ENCODE data around the gene ZNF511. TPM values are rescaled to one million over a fixed set of nuclear protein-coding genes. Genes with fewer than 3 reads are reported as not detected.
A peak's percentile ranks its signal among the peaks of the same experiment; 100 is the strongest.
"Not testable (repeated sequence)": the region's sequence is repeated elsewhere in the genome, so short reads cannot be mapped to it uniquely, and the experiment has no call there.

The ZNF511 gene, protein sequence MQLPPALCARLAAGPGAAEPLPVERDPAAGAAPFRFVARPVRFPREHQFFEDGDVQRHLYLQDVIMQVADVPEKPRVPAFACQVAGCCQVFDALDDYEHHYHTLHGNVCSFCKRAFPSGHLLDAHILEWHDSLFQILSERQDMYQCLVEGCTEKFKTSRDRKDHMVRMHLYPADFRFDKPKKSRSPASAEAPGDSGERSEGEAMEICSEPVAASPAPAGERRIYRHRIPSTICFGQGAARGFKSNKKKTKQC
- total RNA-seq (2014; rRNA removed; shearing (Covaris generic); ENCODE audit: low replicate concordance): 42.0 and 75.7 TPM in 2 replicates

DNA sequence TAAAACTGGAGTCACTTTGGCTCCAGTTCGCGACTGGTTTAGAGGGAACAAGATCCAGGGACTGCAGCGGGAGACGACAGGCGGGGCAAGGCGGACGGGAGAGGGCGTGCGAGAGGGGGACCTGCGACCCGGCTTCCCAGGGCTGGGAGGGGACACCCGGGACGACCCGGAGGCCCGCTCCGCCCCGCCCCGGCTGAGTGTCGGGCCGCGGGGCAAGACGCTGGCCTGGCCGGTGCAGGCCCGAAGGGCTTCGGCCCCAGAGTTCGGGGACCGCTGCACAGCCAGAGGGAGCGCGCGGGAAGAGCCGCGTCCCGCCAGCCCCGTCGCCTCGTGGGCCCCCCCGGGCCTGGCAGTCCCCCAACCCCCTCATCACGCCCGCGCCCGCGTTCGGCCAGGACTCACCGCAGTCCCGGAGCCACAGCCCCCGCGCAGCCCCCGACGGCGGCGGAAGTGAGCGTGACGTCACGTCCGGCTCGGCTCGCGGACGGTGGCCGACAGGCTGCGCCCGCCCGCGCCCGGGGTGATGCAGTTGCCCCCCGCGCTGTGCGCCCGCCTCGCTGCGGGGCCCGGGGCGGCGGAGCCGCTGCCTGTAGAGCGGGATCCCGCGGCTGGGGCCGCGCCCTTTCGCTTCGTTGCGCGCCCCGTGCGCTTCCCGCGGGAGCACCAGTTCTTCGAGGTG lies at the start of gene ZNF511, which contains the start of gene TUBGCP2:
ZNF511 (plus strand) TSS at position 494 of the 679 bp plus-strand sequence; CDS start at position 524, 30 bp downstream.
TUBGCP2 (minus strand) TSS at position 452 of the 679 bp plus-strand sequence. CDS start 5,931 bp downstream, outside the sequence.
- DNase-seq: peak; percentile 88
- peak within 1 kb of the TSS; percentile 76 for H3K4me3 ChIP-seq
- no peaks in the 10 kb centered on the region for H3K27me3 ChIP-seq
- peaks cover 17% of the 10 kb centered on the region for H3K36me3 ChIP-seq
- H3K9me3 ChIP-seq: no peaks in the 10 kb centered on the region

DNA sequence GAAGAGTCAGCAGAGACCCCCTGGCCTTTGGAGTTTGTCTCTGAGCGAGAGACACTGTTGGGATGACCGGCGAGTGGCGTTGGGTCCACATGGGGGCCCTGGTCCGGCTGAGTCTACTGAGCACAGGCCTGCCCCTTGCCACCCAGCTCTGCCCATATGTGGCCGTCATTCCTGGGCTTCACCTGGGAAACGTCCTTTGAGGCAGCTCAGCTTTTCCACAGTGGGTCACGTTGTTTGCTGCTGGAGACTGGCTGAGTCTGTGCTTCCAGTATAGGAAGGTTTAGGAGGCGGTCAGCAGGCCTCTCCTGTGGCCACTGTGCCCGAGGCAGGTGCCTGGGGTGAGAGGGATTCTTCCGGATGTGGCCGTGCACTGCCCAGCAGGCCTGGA lies 49.1 kb upstream of the ZNF511 start:
- Histone ChIP-seq H3K36me3 (no peaks in the 10 kb centered on the region), H3K4me3 (no peak overlapping the region), H3K27me3 (no peaks in the 10 kb centered on the region), H3K9me3 (no peaks in the 10 kb centered on the region)
- DNase-seq: peak; percentile 17

- peak; percentile 62 for DNase-seq
- Histone ChIP-seq H3K27me3 (no peaks in the 10 kb centered on the region), H3K36me3 (no peaks in the 10 kb centered on the region), H3K4me3 (peak overlapping the region; percentile 51), H3K9me3 (no peaks in the 10 kb centered on the region)
These were observed 47.6 kb upstream of the ZNF511 start for GRCh38 chr10:133260895-133261725.

DNA sequence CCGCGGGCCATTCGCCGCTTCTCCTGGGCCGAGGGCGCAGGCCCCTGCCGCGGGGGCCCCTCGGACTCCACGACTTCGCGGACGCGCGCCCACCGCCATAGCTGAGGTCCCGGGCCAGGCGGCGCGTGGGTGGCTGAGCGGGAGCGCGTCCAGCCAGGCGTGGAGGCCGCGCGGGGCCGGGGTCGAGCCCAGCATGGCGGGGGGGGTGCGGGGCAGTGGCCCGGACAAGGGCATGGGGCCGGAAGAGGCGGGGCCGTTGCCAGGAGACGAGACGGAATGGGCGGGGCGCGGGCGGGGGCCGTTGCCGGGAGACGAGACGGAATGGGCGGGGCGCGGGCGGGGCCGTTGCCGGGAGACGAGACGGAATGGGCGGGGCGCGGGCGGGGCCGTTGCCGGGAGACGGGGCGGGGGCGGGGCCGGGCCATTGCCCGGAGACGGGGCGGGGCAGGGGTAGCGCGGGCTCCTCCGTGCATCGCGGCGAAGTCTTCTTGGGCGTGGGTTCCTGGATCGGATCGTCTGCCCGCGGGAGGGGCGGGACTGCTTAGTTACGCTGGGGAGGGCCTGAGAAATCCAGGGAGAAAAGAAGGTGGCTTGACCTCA lies 46.9 kb upstream of the ZNF511 start:
- H3K4me3 ChIP-seq: peak overlapping the region; percentile 51
- H3K9me3 ChIP-seq: no peaks in the 10 kb centered on the region
- peak; percentile 79 for DNase-seq
- H3K27me3 ChIP-seq: no peaks in the 10 kb centered on the region
- no peaks in the 10 kb centered on the region for H3K36me3 ChIP-seq

- no peaks in the 10 kb centered on the region for H3K36me3 ChIP-seq
- H3K4me3 ChIP-seq: no peak overlapping the region
- no peaks in the 10 kb centered on the region for H3K27me3 ChIP-seq
- DNase-seq: no peak
- no peaks in the 10 kb centered on the region for H3K9me3 ChIP-seq
These were observed 46.0 kb upstream of the ZNF511 start for GRCh38 chr10:133262696-133263095.

GRCh38 chr10:133263674-133264073 lies 45.0 kb upstream of the ZNF511 start:
- no peak overlapping the region for H3K4me3 ChIP-seq
- H3K9me3 ChIP-seq: no peaks in the 10 kb centered on the region
- H3K27me3 ChIP-seq: no peaks in the 10 kb centered on the region
- H3K36me3 ChIP-seq: no peaks in the 10 kb centered on the region
- no peak for DNase-seq

- no peak overlapping the region for H3K4me3 ChIP-seq
- H3K9me3 ChIP-seq: no peaks in the 10 kb centered on the region
- no peaks in the 10 kb centered on the region for H3K27me3 ChIP-seq
- H3K36me3 ChIP-seq: no peaks in the 10 kb centered on the region
- DNase-seq: no peak
These were observed 44.3 kb upstream of the ZNF511 start for GRCh38 chr10:133264461-133264860.

DNA sequence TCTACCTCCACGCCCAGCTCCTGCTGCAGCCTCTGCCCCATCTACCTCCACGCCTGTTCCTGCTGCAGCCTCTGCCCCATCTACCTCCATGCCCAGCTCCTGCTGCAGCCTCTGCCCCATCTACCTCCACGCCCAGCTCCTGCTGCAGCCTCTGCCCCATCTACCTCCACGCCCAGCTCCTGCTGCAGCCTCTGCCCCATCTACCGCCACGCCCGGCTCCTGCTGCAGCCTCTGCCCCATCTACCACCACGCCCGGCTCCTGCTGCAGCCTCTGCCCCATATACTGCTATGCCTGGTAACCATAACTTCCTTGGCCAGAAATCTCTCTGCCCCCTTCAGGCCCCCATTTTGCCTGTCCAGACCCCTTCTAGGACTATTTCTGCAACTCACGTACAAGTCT lies 43.7 kb upstream of the ZNF511 start:
- not testable (repeated sequence) for DNase-seq, H3K4me3 ChIP-seq, H3K27me3 ChIP-seq, H3K9me3 ChIP-seq, H3K36me3 ChIP-seq

DNA sequence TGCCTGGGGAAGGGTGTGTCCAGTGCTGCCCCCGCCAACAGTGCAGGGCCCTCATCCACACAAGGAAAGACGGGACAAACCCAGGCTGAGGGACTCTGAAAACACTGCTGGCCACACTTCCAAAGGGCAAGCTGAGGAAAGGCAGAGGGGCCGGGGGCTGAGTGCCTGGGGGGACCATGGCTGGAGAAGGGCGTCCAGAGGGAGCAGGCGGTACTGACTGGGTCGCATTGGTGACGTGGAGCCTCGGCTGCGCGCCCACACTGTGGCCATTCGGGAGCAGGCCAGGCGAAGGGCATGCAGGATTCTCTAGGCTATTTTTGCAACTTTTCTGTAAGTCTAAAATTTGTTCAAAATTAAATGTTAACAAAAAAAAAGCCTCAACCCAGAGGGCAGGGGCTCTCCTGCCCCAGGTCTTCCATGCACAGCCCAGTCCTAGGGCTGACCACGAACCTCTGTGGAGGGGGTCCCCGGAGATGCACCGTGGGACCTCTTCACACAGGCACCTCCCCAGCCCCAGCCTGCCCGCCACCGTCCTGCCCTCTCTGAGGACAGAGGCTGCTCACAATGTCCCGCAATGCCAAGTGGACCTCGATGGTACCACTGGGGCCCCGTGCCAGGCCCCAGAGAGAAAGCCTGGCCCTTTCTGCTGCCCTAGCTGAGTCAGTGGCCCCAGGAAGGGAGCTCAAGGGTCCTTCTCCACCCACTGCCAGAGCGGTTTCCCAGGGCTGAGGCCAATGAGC lies 42.5 kb upstream of the ZNF511 start:
- Histone ChIP-seq H3K27me3 (no peaks in the 10 kb centered on the region), H3K4me3 (no peak overlapping the region), H3K36me3 (no peaks in the 10 kb centered on the region), H3K9me3 (no peaks in the 10 kb centered on the region)
- DNase-seq: no peak

- no peaks in the 10 kb centered on the region for H3K9me3 ChIP-seq
- H3K4me3 ChIP-seq: no peak overlapping the region
- DNase-seq: no peak
- H3K36me3 ChIP-seq: no peaks in the 10 kb centered on the region
- H3K27me3 ChIP-seq: no peaks in the 10 kb centered on the region
These were observed 41.4 kb upstream of the ZNF511 start for GRCh38 chr10:133267293-133267692.

- H3K4me3 ChIP-seq: no peak overlapping the region
- H3K9me3 ChIP-seq: no peaks in the 10 kb centered on the region
These were observed 40.9 kb upstream of the ZNF511 start for GRCh38 chr10:133267829-133268228.

GRCh38 chr10:133268532-133268931 lies 40.2 kb upstream of the ZNF511 start:
- H3K36me3 ChIP-seq: no peaks in the 10 kb centered on the region
- H3K27me3 ChIP-seq: no peaks in the 10 kb centered on the region
- H3K4me3 ChIP-seq: no peak overlapping the region
- H3K9me3 ChIP-seq: no peaks in the 10 kb centered on the region
- no peak for DNase-seq

More at GRCh38 chr10:133267829-133268228, 40.9 kb upstream of the ZNF511 start:
- DNase-seq: no peak
- Histone ChIP-seq H3K27me3 (no peaks in the 10 kb centered on the region), H3K36me3 (no peaks in the 10 kb centered on the region)

DNA sequence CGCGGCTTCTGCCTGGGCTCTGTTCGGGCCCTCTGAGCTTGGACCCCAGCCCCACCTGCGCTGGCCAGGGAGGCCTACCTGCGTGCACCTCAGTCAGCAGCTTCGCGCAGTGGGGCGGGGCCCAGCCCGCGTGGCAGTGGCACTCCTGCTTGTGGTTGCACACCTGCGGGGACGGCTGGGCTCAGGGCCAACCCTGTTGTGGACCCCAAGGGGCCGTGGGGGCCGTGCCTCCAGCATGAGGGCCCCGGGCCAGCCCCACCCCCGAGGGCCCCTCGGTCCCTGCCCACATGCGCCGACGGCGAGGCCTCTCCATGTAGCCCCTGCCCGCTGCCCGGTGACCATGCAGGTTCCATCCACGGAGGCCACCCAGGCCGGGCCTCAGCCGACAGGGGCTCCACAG lies 39.3 kb upstream of the ZNF511 start:
- Histone ChIP-seq H3K27me3 (no peaks in the 10 kb centered on the region), H3K36me3 (no peaks in the 10 kb centered on the region), H3K4me3 (no peak overlapping the region), H3K9me3 (no peaks in the 10 kb centered on the region)
- no peak for DNase-seq

- no peak for DNase-seq
- H3K9me3 ChIP-seq: no peaks in the 10 kb centered on the region
- H3K27me3 ChIP-seq: no peaks in the 10 kb centered on the region
- H3K36me3 ChIP-seq: no peaks in the 10 kb centered on the region
- no peak overlapping the region for H3K4me3 ChIP-seq
These were observed 38.5 kb upstream of the ZNF511 start for GRCh38 chr10:133270204-133270603.

GRCh38 chr10:133270773-133271297 lies 37.9 kb upstream of the ZNF511 start:
- Histone ChIP-seq H3K9me3 (no peaks in the 10 kb centered on the region), H3K4me3 (no peak overlapping the region), H3K36me3 (no peaks in the 10 kb centered on the region), H3K27me3 (no peaks in the 10 kb centered on the region)
- no peak for DNase-seq

Measured in MG63 (cell line).